HepG2 (cell line): ENCODE data around the gene GPR15LG. TPM values are rescaled to one million over a fixed set of nuclear protein-coding genes. Genes with fewer than 3 reads are reported as not detected.

Source experiments
- ATAC-seq: fragments of 200-7000 bp; cut with Tn5 transposase; 3 replicates; pipeline ENCODE4 v1.9.1; 2020; ENCODE audit warnings: mild to moderate bottlenecking, moderate library complexity
- BruUV-seq: library from RNA; stranded (reverse); fragments of 400-500 nt; replicated peaks from 2 replicates; lab custom pipeline; 2021; lab: Mats Ljungman, UMichigan
- CTCF ChIA-PET: fragments of 300-600 bp; formaldehyde crosslinking; extraction: SDS; loops from one replicate; lab custom pipeline; 2021; ENCODE audit warnings: low total read pairs, inconsistent platforms, low intra/inter-chr PET ratio; lab: Yijun Ruan, JAX
- POLR2A ChIA-PET: fragments of 350-600 bp; sonication (Branson Sonifier 250); formaldehyde crosslinking; loops from one replicate; lab custom pipeline; 2020; ENCODE audit warnings: antibody characterized with exemption, inconsistent platforms; lab: Yijun Ruan, JAX
- DNase-seq: peaks from one replicate; pipeline ENCODE4 v3.0.0-alpha.2; 2015; ENCODE audit warnings: low spot score
- FAIRE-seq: peaks from 3 replicates; lab custom pipeline; 2011; peaks lifted over from hg19 to GRCh38; lab: Jason Lieb, UNC
- H2AFZ ChIP-seq: one replicate; pipeline ENCODE4 v1.6.1; 2011; ENCODE audit warnings: low read length, inconsistent platforms
- H3K27ac ChIP-seq: fragments of 300-600 bp; 3 replicates; pipeline ENCODE4 v1.8.0; 2011; ENCODE audit warnings: mixed run types, mild to moderate bottlenecking, mixed read lengths, low read length, inconsistent platforms; ENCODE audit not compliant: insufficient read depth; ENCODE audit errors: extremely low read length
- H3K27me3 ChIP-seq, 2 experiments: fragments of 200-600 bp in 1 of 2; 2 replicates in 1 of 2; 3 replicates in 1 of 2; pipeline versions ENCODE4 v1.6.0 to v1.8.0; 2011; ENCODE audit warnings: low read length in 2 of 2, mild to moderate bottlenecking in 2 of 2, moderate library complexity in 2 of 2, inconsistent platforms in 1 of 2; ENCODE audit not compliant: insufficient read depth in 2 of 2, control insufficient read depth in 1 of 2
- H3K36me3 ChIP-seq, 2 experiments: fragments of 200-600 bp in 1 of 2; replicated peaks in 1 of 2; 2 replicates in 1 of 2; 3 replicates in 1 of 2; pipeline versions ENCODE4 v1.5.1 to v1.8.0; 2011; ENCODE audit warnings: low read length in 2 of 2, inconsistent platforms in 1 of 2; ENCODE audit not compliant: insufficient read depth in 2 of 2, control insufficient read depth in 1 of 2
- H3K4me1 ChIP-seq: 2 replicates; pipeline ENCODE4 v1.5.1; 2012; ENCODE audit warnings: low read length, inconsistent platforms; ENCODE audit not compliant: insufficient read depth
- H3K4me2 ChIP-seq: 2 replicates; pipeline ENCODE4 v1.6.0; 2011; ENCODE audit warnings: low read depth, low read length, inconsistent platforms
- H3K4me3 ChIP-seq, 3 experiments: fragments of 200-600 bp in 1 of 3; sonication (generic), shearing (Covaris generic) in 1 of 3; replicated peaks in 1 of 3; 2 replicates each; pipeline ENCODE4 v1.5.1; 2011 to 2016; ENCODE audit warnings: low read length in 3 of 3, inconsistent platforms in 2 of 3, low read depth in 2 of 3, mild to moderate bottlenecking in 2 of 3, control low read depth in 1 of 3, mixed read lengths in 1 of 3; ENCODE audit not compliant: insufficient read depth in 1 of 3
- H3K79me2 ChIP-seq: one replicate; pipeline ENCODE4 v1.6.1; 2011; ENCODE audit warnings: low read length, inconsistent platforms; ENCODE audit not compliant: insufficient read depth
- H3K9ac ChIP-seq: 2 replicates; pipeline ENCODE4 v1.6.0; 2011; ENCODE audit warnings: mild to moderate bottlenecking, low read depth, low read length, inconsistent platforms; ENCODE audit not compliant: insufficient read depth
- H3K9me3 ChIP-seq: 2 replicates; pipeline ENCODE4 v1.5.1; 2012; ENCODE audit warnings: mild to moderate bottlenecking, low read length
- H4K20me1 ChIP-seq: 2 replicates; pipeline ENCODE4 v1.6.0; 2011; ENCODE audit warnings: inconsistent platforms, mild to moderate bottlenecking, low read length, moderate library complexity; ENCODE audit not compliant: insufficient read depth
- CBX5 ChIP-seq: sonication (generic); formaldehyde crosslinking; IDR thresholded peaks from 2 replicates; pipeline ENCODE4 v1.4.0; 2020; ENCODE audit warnings: missing genetic modification reagents, borderline replicate concordance
- HMG20A ChIP-seq: IDR thresholded peaks from 2 replicates; pipeline ENCODE4 v1.6.1; 2016; ENCODE audit warnings: borderline replicate concordance
- IRF2 ChIP-seq: IDR thresholded peaks from 2 replicates; pipeline ENCODE4 v1.6.1; 2018; ENCODE audit warnings: missing genetic modification reagents, missing compliant biosample characterization
- PRPF4 ChIP-seq: fragments of 200-400 bp; formaldehyde crosslinking; IDR thresholded peaks from 2 replicates; pipeline ENCODE4 v1.6.1; 2016; ENCODE audit warnings: low read length, low read depth; ENCODE audit not compliant: poor library complexity, severe bottlenecking
- RFX3 ChIP-seq: IDR thresholded peaks from 2 replicates; pipeline ENCODE4 v1.6.1; 2016; ENCODE audit warnings: missing biosample characterization, missing genetic modification reagents
- SETDB1 ChIP-seq: sonication (generic); formaldehyde crosslinking; IDR thresholded peaks from 2 replicates; pipeline ENCODE4 v1.5.1; 2020; ENCODE audit warnings: missing genetic modification reagents, mild to moderate bottlenecking, borderline replicate concordance
- SNAI1 ChIP-seq: sonication (generic); formaldehyde crosslinking; IDR thresholded peaks from 2 replicates; pipeline ENCODE4 v1.5.0; 2020; ENCODE audit warnings: mild to moderate bottlenecking, missing genetic modification reagents, borderline replicate concordance
- SNRNP70 ChIP-seq: fragments of 200-400 bp; formaldehyde crosslinking; IDR thresholded peaks from 2 replicates; pipeline ENCODE4 v1.6.1; 2017; ENCODE audit warnings: mild to moderate bottlenecking, low read depth, low read length, moderate library complexity
- ZNF143 ChIP-seq: sonication (generic); formaldehyde crosslinking; IDR thresholded peaks from 2 replicates; pipeline ENCODE4 v1.4.0; 2020; ENCODE audit warnings: missing genetic modification reagents
- ZNF20 ChIP-seq: sonication (generic); formaldehyde crosslinking; IDR thresholded peaks from 2 replicates; pipeline ENCODE4 v1.4.0; 2020; ENCODE audit warnings: mild to moderate bottlenecking, moderate library complexity, missing genetic modification reagents
- ZNF205 ChIP-seq: IDR thresholded peaks from 2 replicates; pipeline ENCODE4 v1.6.1; 2018; ENCODE audit warnings: missing biosample characterization, missing genetic modification reagents
- ZNF510 ChIP-seq: sonication (generic); formaldehyde crosslinking; IDR thresholded peaks from 2 replicates; pipeline ENCODE4 v1.4.0; 2020; ENCODE audit warnings: low read depth, mild to moderate bottlenecking, missing genetic modification reagents
- ZNF552 ChIP-seq: sonication (generic); formaldehyde crosslinking; IDR thresholded peaks from 2 replicates; pipeline ENCODE4 v1.9.0; 2022; ENCODE audit warnings: missing genetic modification reagents, mild to moderate bottlenecking, borderline replicate concordance
- ZNF569 ChIP-seq: sonication (generic); formaldehyde crosslinking; IDR thresholded peaks from 2 replicates; pipeline ENCODE4 v1.5.0; 2020; ENCODE audit warnings: mild to moderate bottlenecking, missing genetic modification reagents, moderate library complexity, borderline replicate concordance
- WGBS: methylation state at CpG from one replicate; pipeline ENCODE4 v1.1.6; 2017; ENCODE audit warnings: low lambda C conversion rate; 5-methylcytosine and 5-hydroxymethylcytosine counted together
- in situ Hi-C: cut with HindIII; loops from 2 replicates; pipeline ENCODE4 v1.10.0; 2017; ENCODE audit warnings: low pct_unique_long_range_greater_than_20kb; ENCODE audit not compliant: extremely low pct_ligation_motif_present
- intact Hi-C: fragments of 100-400 bp; cut with micrococcal nuclease; formaldehyde crosslinking; loops from one replicate; pipeline ENCODE4 v1.10.0; 2022; ENCODE audit not compliant: unreplicated experiment
- polyA plus RNA-seq, 8 experiments: library from polyadenylated mRNA; depleted of rRNA in 3 of 8; stranded (reverse) in 7 of 8; unstranded in 1 of 8; fragments of >200 nt; fragmentation: Illumina TruSeq in 4 of 8; extraction: Trizol in 4 of 8; gene quantifications; 2 replicates each; pipeline versions ENCODE4 v1.2.1 to v1.2.3, GENCODE V29; 2011 to 2016; ENCODE audit warnings: low read depth in 4 of 8, missing spikeins in 1 of 8, mixed read lengths in 1 of 8; ENCODE audit not compliant: insufficient read depth in 1 of 8
- total RNA-seq, 5 experiments: library from RNA; depleted of rRNA; stranded (reverse); fragments of >200 nt; fragmentation: Illumina TruSeq; extraction: Trizol; gene quantifications; 2 replicates each; pipeline ENCODE4 v1.2.3, GENCODE V29; 2016; ENCODE audit warnings: low read depth in 1 of 5
- TF ChIP-seq, protein P1 (sequence below): sonication (generic); formaldehyde crosslinking; IDR thresholded peaks from 2 replicates; pipeline ENCODE4 v1.4.0; 2020; ENCODE audit warnings: missing genetic modification reagents
- TF ChIP-seq, protein P2 (sequence below): sonication (generic); formaldehyde crosslinking; IDR thresholded peaks from 2 replicates; pipeline ENCODE4 v1.5.0; 2020; ENCODE audit warnings: missing genetic modification reagents
- TF ChIP-seq, protein P3 (sequence below): sonication (generic); formaldehyde crosslinking; IDR thresholded peaks from 2 replicates; pipeline ENCODE4 v1.4.0; 2020; ENCODE audit warnings: low read depth, mild to moderate bottlenecking, missing genetic modification reagents
- TF ChIP-seq, protein P4 (sequence below): sonication (generic); formaldehyde crosslinking; IDR thresholded peaks from 2 replicates; pipeline ENCODE4 v1.5.1; 2020; ENCODE audit warnings: mild to moderate bottlenecking, missing genetic modification reagents, borderline replicate concordance

Gene GPR15LG
- total and polyA plus RNA-seq, 2 of the 13 experiments (the other 11 are each of a cell fraction or from before 2014, with no cell fraction given) = not detected

DNA sequence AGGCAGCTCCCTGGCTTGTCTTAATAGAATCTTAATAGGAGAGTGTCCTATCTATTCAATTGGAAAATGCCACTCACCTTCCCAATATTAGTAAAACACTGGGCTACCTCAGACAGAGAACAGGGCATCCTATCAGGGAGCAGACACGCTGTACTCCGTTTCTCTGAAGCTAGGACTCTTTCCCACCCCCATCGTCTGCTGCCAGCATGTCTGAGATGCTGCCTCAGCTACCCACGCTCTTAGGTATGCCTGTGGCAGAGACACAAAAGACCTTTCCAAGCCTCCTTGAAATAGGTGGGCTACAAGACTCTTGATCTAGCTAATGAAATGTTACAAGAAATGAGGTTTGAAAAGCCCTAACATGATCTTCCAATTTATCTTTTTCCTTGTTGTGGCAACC lies 54.2 kb downstream of the GPR15LG start (continued):
- TF ChIP-seq CBX5 (CRISPR knock-in tag) (no peak), ZNF569 (CRISPR knock-in tag) (no peak), HMG20A (CRISPR knock-in tag) (no peak), ZNF510 (CRISPR knock-in tag) (no peak), ZNF143 (CRISPR knock-in tag) (no peak)
- TF ChIP-seq, protein P1, sequence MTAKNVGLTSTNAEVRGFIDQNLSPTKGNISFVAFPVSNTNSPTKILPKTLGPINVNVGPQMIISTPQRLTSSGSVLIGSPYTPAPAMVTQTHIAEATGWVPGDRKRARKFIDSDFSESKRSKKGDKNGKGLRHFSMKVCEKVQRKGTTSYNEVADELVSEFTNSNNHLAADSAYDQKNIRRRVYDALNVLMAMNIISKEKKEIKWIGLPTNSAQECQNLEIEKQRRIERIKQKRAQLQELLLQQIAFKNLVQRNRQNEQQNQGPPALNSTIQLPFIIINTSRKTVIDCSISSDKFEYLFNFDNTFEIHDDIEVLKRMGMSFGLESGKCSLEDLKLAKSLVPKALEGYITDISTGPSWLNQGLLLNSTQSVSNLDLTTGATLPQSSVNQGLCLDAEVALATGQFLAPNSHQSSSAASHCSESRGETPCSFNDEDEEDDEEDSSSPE = no peak
- TF ChIP-seq, protein P2, sequence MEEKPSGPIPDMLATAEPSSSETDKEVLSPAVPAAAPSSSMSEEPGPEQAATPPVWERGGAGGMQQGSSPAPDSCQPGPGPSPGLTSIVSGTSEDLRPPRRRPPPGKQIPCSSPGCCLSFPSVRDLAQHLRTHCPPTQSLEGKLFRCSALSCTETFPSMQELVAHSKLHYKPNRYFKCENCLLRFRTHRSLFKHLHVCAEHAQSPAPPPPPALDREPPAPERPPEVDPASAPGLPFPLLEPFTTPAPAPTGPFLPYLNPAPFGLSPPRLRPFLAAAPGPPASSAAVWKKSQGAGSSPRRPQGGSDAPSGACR (CRISPR knock-in tag) = no peak
- TF ChIP-seq, protein P3, sequence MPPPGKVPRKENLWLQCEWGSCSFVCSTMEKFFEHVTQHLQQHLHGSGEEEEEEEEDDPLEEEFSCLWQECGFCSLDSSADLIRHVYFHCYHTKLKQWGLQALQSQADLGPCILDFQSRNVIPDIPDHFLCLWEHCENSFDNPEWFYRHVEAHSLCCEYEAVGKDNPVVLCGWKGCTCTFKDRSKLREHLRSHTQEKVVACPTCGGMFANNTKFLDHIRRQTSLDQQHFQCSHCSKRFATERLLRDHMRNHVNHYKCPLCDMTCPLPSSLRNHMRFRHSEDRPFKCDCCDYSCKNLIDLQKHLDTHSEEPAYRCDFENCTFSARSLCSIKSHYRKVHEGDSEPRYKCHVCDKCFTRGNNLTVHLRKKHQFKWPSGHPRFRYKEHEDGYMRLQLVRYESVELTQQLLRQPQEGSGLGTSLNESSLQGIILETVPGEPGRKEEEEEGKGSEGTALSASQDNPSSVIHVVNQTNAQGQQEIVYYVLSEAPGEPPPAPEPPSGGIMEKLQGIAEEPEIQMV = no peak

DNA sequence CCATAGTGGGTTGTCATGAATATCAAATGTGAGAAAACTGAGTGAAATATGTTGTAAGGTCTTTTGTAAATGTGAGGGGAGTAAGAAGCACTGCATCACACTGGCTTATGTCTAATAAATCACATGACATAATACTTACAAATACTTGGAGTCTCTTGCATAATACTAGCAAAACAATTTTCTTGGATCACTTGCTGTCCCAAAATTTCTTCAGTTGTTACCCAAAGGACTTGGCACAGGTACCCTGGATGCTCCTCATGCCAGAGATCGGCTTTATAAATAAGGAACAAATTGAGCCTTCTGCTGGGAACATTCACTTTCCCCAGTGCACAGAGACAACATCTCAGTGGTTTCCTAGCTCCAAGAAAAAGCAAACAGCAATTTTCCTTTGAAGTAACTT lies 56.8 kb downstream of the GPR15LG start:
- Histone ChIP-seq H2AFZ (no peak overlapping the region), H3K27ac (no peak overlapping the region), H4K20me1 (no peaks in the 10 kb centered on the region), H3K4me1 (no peaks in the 10 kb centered on the region), H3K79me2 (no peaks in the 10 kb centered on the region), H3K4me3 (no peak overlapping the region), H3K27me3 (peaks cover 0 to 20% of the 10 kb centered on the region in 2 experiments; a peak in 2 of 5 replicates), H3K9me3 (no peaks in the 10 kb centered on the region), H3K4me2 (no peak overlapping the region), H3K9ac (no peak overlapping the region), H3K36me3 (no peaks in the 10 kb centered on the region)
- no peak for DNase-seq
- no peak for FAIRE-seq
- intact Hi-C loops = no loop called here
- BruUV-seq = no TSS peak
- ChIA-PET POLR2A (no interaction called here), CTCF (no interaction called here)
- 8% methylated on average over 1 of the region's 1 CpG for WGBS
- no peak for ATAC-seq
- in situ Hi-C loops = no loop called here
- TF ChIP-seq SNAI1 (CRISPR knock-in tag) (no peak), PRPF4 (no peak), SNRNP70 (no peak), ZNF20 (CRISPR knock-in tag) (no peak), ZNF205 (no peak), IRF2 (CRISPR knock-in tag) (no peak), RFX3 (CRISPR knock-in tag) (no peak), SETDB1 (no peak), ZNF552 (CRISPR knock-in tag) (no peak)
- TF ChIP-seq, protein P4, sequence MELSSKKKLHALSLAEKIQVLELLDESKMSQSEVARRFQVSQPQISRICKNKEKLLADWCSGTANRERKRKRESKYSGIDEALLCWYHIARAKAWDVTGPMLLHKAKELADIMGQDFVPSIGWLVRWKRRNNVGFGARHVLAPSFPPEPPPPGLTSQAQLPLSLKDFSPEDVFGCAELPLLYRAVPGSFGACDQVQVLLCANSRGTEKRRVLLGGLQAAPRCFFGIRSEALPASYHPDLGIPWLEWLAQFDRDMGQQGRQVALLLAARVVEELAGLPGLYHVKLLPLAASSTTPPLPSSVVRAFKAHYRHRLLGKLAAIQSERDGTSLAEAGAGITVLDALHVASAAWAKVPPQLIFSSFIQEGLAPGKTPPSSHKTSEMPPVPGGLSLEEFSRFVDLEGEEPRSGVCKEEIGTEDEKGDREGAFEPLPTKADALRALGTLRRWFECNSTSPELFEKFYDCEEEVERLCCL = no peak
